Heart right ventricle (tissue), 16 donors: Measurements from ENCODE around the gene PAX5. TPM values are rescaled to one million over a fixed set of nuclear protein-coding genes. Genes with fewer than 3 reads are reported as not detected.

Experiments
- ATAC-seq, 8 donors: fragments of 200-7000 bp; cut with Tn5 transposase; one replicate each; pipeline ENCODE4 v1.9.1; 2020; ENCODE audit warnings: mild to moderate bottlenecking in 8 of 8, moderate library complexity in 8 of 8, moderate number of reproducible peaks in 1 of 8
- DNase-seq, 2 donors: peaks; one replicate each; pipeline ENCODE4 v3.0.0-alpha.2; 2020
- H3K27ac ChIP-seq, 10 donors: fragments of 200-600 bp; sonication (generic) in 2 of 10; one replicate each; pipeline versions ENCODE4 v1.5.0 to v1.8.0; 2020 to 2022; ENCODE audit warnings: mild to moderate bottlenecking in 3 of 10
- H3K27me3 ChIP-seq, 7 donors: fragments of 200-600 bp; one replicate each; pipeline ENCODE4 v1.8.0; 2021 to 2022; ENCODE audit warnings: mild to moderate bottlenecking in 2 of 7
- H3K36me3 ChIP-seq, 9 donors: fragments of 200-600 bp; sonication (generic) in 1 of 9; one replicate each; pipeline versions ENCODE4 v1.5.0 to v1.8.0; 2020 to 2022; ENCODE audit warnings: mild to moderate bottlenecking in 2 of 9
- H3K4me1 ChIP-seq, 9 donors: fragments of 200-600 bp; sonication (generic) in 1 of 9; one replicate each; pipeline versions ENCODE4 v1.5.0 to v1.8.0; 2020 to 2022; ENCODE audit warnings: mild to moderate bottlenecking in 4 of 9
- H3K4me3 ChIP-seq, 10 donors: fragments of 200-600 bp; sonication (generic) in 2 of 10; one replicate each; pipeline versions ENCODE4 v1.5.0 to v1.8.0; 2020 to 2022; ENCODE audit warnings: mild to moderate bottlenecking in 7 of 10, moderate library complexity in 2 of 10
- H3K9me3 ChIP-seq, 11 donors: fragments of 200-600 bp in 10 of 11; sonication (generic) in 2 of 11; one replicate each; pipeline versions ENCODE4 v1.5.0 to v1.8.0; 2013 to 2022; ENCODE audit warnings: mild to moderate bottlenecking in 2 of 11, control low read depth in 1 of 11, moderate library complexity in 1 of 11
- CTCF ChIP-seq, 9 donors: fragments of 200-600 bp; sonication (generic) in 2 of 9; IDR thresholded peaks; one replicate each; pipeline versions ENCODE4 v1.5.0 to v1.8.0; 2021 to 2022; ENCODE audit warnings: antibody characterized with exemption in 9 of 9, mild to moderate bottlenecking in 5 of 9, moderate library complexity in 1 of 9
- WGBS, 2 donors: extraction: QIAGEN DNeasy Blood & Tissue Kit; methylation state at CpG; one replicate each; pipeline ENCODE4 v1.1.7; 2013; ENCODE audit warnings: inconsistent platforms in 1 of 2; 5-methylcytosine and 5-hydroxymethylcytosine counted together
- intact Hi-C, 10 donors: fragments of 100-400 bp; cut with DNase I; formaldehyde crosslinking; loops; one replicate each; pipeline versions ENCODE4 v1.11.1 to v1.14.2; 2022
- polyA plus RNA-seq, 2 donors: library from polyadenylated mRNA; stranded (reverse); fragments of 200-250 nt; gene quantifications; one replicate each; pipeline ENCODE4 v1.2.3, GENCODE V29; 2013
- total RNA-seq, 10 donors: library from RNA; stranded (reverse); fragmentation: NEBNext Ultra II Directional in 3 of 10; extraction: Animal tissue kit (Norgen Biotek cat#: 25700) in 3 of 10; gene quantifications; one replicate each; pipeline versions ENCODE4 v1.2.1 to v1.2.4, GENCODE V29; 2021 to 2023
- donor health status: Arrhythmogenic right ventricular cardiomyopathy.
- donor health status: ischemic (EF 13 %, LVEDD 7.1; RV severe dilation, severe dysfunction).
- donor health status: healthy with polysubstance abuse.
- donor health status: DM: no; HTN: yes; CAD: no.
- donor health status: DM: no; HTN: no; CAD: no.
- donor health status: ischemic (EF 25% LVEDD 6.9; RV normal size, moderate dysfunction).
- donor health status: ischemic (EF 25% LVEDD 5.7; RV mildly dilated, moderate dysfunction).
- donor health status: healthy.
- donor health status: DM: yes; HTN: yes; CAD: no.
- donor health status: Ischemic cardiomyopathy.
- donor health status: ischemic (EF 35%, LVEDD 5.7; RV mildly dilated, moderate dysfunction).
- donor health status: nonischemic (EF 11% LVEDD 7.7; RV severe dilation, severe dysfunction).
- donor health status: DM: yes; HTN: yes; CAD: no.
- donor health status: PGD.
- donor health status: ischemic (EF 29% LVEDD 5.4; RV normal size, mild dysfunction).
- donor health status: nonischemic (EF 23%, LVEDD 6.1; RV moderate dilation, normal function).

The PAX5 gene
- total and polyA plus RNA-seq, 12 donors: under 0.01 to 0.09 TPM; not detected in 10

- Histone ChIP-seq H3K36me3 (no peaks in the 10 kb centered on the region), H3K27ac (no peak overlapping the region), H3K27me3 (peaks cover 5 to 59% (median 54%) of the 10 kb centered on the region in 7 donors), H3K4me3 (no peak overlapping the region), H3K9me3 (peaks cover 0 to 6% (median 0%) of the 10 kb centered on the region in 11 donors), H3K4me1 (peaks cover 0 to 15% (median 6%) of the 10 kb centered on the region in 9 donors)
- TF ChIP-seq CTCF (IDR thresholded peaks at IDR 0.05): no peak
- whole genome bisulfite sequencing, 2 donors: 91 to 94% methylated on average over 3 of the region's 3 CpGs
- no peak for DNase-seq
- no peak for ATAC-seq
- intact Hi-C loops: no loop called here
Observed at GRCh38 chr9:36815023-36815422, 219.0 kb downstream of the PAX5 start.

GRCh38 chr9:36813154-36813553 is 220.9 kb downstream of the PAX5 start:
- no peak for TF ChIP-seq CTCF (IDR thresholded peaks at IDR 0.05)
- ATAC-seq (no peak), DNase-seq (no peak)
- WGBS, 2 donors: 78 to 80% methylated on average over 10 of the region's 10 CpGs
- H3K27ac ChIP-seq: no peak overlapping the region
- H3K27me3 ChIP-seq: peaks cover 3 to 52% (median 39%) of the 10 kb centered on the region in 7 donors
- H3K36me3 ChIP-seq: no peaks in the 10 kb centered on the region
- intact Hi-C loops: loop anchor here in 1 of 10 donors (5.0 kb wide), 1 partner anchor 51 kb away; no protein-coding TSS in a partner anchor
- no peak overlapping the region for H3K4me3 ChIP-seq
- H3K9me3 ChIP-seq: peaks cover 0 to 6% (median 0%) of the 10 kb centered on the region in 11 donors
- H3K4me1 ChIP-seq: peaks cover 0 to 3% (median 1%) of the 10 kb centered on the region in 9 donors

- no peak for TF ChIP-seq CTCF (IDR thresholded peaks at IDR 0.05)
Observed at GRCh38 chr9:36812556-36812955, 221.5 kb downstream of the PAX5 start.

GRCh38 chr9:36808251-36808650 is 225.8 kb downstream of the PAX5 start:
- ATAC-seq (no peak), DNase-seq (no peak)
- H3K27ac ChIP-seq: no peak overlapping the region
- no peaks in the 10 kb centered on the region for H3K36me3 ChIP-seq
- 46% methylated on average over 4 of the region's 4 CpGs for WGBS, 2 donors
- H3K4me1 ChIP-seq: peaks cover 0 to 3% (median 0%) of the 10 kb centered on the region in 9 donors
- peaks cover 0 to 28% (median 11%) of the 10 kb centered on the region in 7 donors for H3K27me3 ChIP-seq
- H3K4me3 ChIP-seq: no peak overlapping the region
- TF ChIP-seq CTCF (IDR thresholded peaks at IDR 0.05): no peak
- peaks cover 0 to 6% (median 0%) of the 10 kb centered on the region in 11 donors for H3K9me3 ChIP-seq
- intact Hi-C loops: no loop called here

More at GRCh38 chr9:36812556-36812955, 221.5 kb downstream of the PAX5 start:
- intact Hi-C loops: loop anchor here in 1 of 10 donors (5.0 kb wide), 1 partner anchor 50 kb away; no protein-coding TSS in a partner anchor
- no peak overlapping the region for H3K4me3 ChIP-seq
- H3K4me1 ChIP-seq: no peaks in the 10 kb centered on the region
- H3K36me3 ChIP-seq: no peaks in the 10 kb centered on the region
- peaks cover 0 to 6% (median 0%) of the 10 kb centered on the region in 11 donors for H3K9me3 ChIP-seq
- ATAC-seq (no peak), DNase-seq (no peak)
- no peak overlapping the region for H3K27ac ChIP-seq
- H3K27me3 ChIP-seq: peaks cover 0 to 49% (median 33%) of the 10 kb centered on the region in 7 donors
